HepG2 (cell line): ENCODE data around the gene GNAI2. TPM values are rescaled to one million over a fixed set of nuclear protein-coding genes. Genes with fewer than 3 reads are reported as not detected.

Source experiments
- ASH2L ChIP-seq: fragments of 300-600, 200-600 bp; sonication (generic); IDR thresholded peaks from 2 replicates; pipeline ENCODE4 v1.7.0; 2017; ENCODE audit warnings: low read depth, mild to moderate bottlenecking, moderate library complexity, mixed read lengths, low read length; ENCODE audit not compliant: insufficient read length
- ETS1 ChIP-seq: sonication (generic); formaldehyde crosslinking; IDR thresholded peaks from 2 replicates; pipeline ENCODE4 v1.4.0; 2020; ENCODE audit warnings: missing genetic modification reagents
- GRHL1 ChIP-seq: sonication (generic); formaldehyde crosslinking; conservative IDR thresholded peaks from 2 replicates; pipeline ENCODE4 v1.8.0; 2022; ENCODE audit warnings: missing genetic modification reagents
- HMGXB4 ChIP-seq, 2 experiments: sonication (generic) in 1 of 2; formaldehyde crosslinking in 1 of 2; IDR thresholded peaks; 2 replicates each; pipeline versions ENCODE4 v1.4.0 to v1.6.1; 2018 to 2020; ENCODE audit warnings: missing genetic modification reagents in 2 of 2, borderline replicate concordance in 1 of 2, low read depth in 1 of 2, mild to moderate bottlenecking in 1 of 2, missing biosample characterization in 1 of 2
- HNF4G ChIP-seq, 2 experiments: sonication (generic) in 1 of 2; formaldehyde crosslinking in 1 of 2; IDR thresholded peaks; 2 replicates each; pipeline versions ENCODE4 v1.4.0 to v1.6.1; 2011 to 2020; ENCODE audit warnings: borderline replicate concordance in 2 of 2, low read depth in 2 of 2, mild to moderate bottlenecking in 2 of 2, low read length in 1 of 2, missing genetic modification reagents in 1 of 2, moderate library complexity in 1 of 2
- HNRNPUL1 ChIP-seq: fragments of 200-400 bp; formaldehyde crosslinking; IDR thresholded peaks from 2 replicates; pipeline ENCODE4 v1.6.1; 2017; ENCODE audit warnings: low read depth, mild to moderate bottlenecking, low read length, moderate library complexity
- JUN ChIP-seq: sonication (generic); formaldehyde crosslinking; IDR thresholded peaks from 2 replicates; pipeline ENCODE4 v1.4.0; 2020; ENCODE audit warnings: mild to moderate bottlenecking, missing genetic modification reagents
- MAZ ChIP-seq, 2 experiments: sonication (generic) in 1 of 2; formaldehyde crosslinking in 1 of 2; IDR thresholded peaks; 2 replicates each; pipeline versions ENCODE4 v1.5.0 to v1.6.1; 2012 to 2020; ENCODE audit warnings: low read depth in 2 of 2, mild to moderate bottlenecking in 2 of 2, borderline replicate concordance in 1 of 2, improper control_type of control experiment in 1 of 2, low read length in 1 of 2, missing genetic modification reagents in 1 of 2, moderate library complexity in 1 of 2
- NONO ChIP-seq, 2 experiments: fragments of 450-650 bp in 1 of 2; sonication (generic) in 1 of 2; formaldehyde crosslinking in 1 of 2; IDR thresholded peaks in 1 of 2; conservative IDR thresholded peaks in 1 of 2; 2 replicates each; pipeline versions ENCODE4 v1.6.1 to v1.8.0; 2017 to 2022; ENCODE audit warnings: mild to moderate bottlenecking in 1 of 2, missing genetic modification reagents in 1 of 2, moderate library complexity in 1 of 2
- PRPF4 ChIP-seq: fragments of 200-400 bp; formaldehyde crosslinking; IDR thresholded peaks from 2 replicates; pipeline ENCODE4 v1.6.1; 2016; ENCODE audit warnings: low read length, low read depth; ENCODE audit not compliant: poor library complexity, severe bottlenecking
- RFX1 ChIP-seq: fragments of 450-650 bp; IDR thresholded peaks from 2 replicates; pipeline ENCODE4 v1.6.1; 2017
- WIZ ChIP-seq: sonication (generic); formaldehyde crosslinking; IDR thresholded peaks from 2 replicates; pipeline ENCODE4 v1.5.1; 2020; ENCODE audit warnings: mild to moderate bottlenecking, missing genetic modification reagents
- ZFP82 ChIP-seq: sonication (generic); formaldehyde crosslinking; IDR thresholded peaks from 2 replicates; pipeline ENCODE4 v1.5.1; 2020; ENCODE audit warnings: mild to moderate bottlenecking, missing genetic modification reagents, borderline replicate concordance
- ZNF180 ChIP-seq: sonication (generic); formaldehyde crosslinking; IDR thresholded peaks from 2 replicates; pipeline ENCODE4 v1.4.0; 2020; ENCODE audit warnings: low read depth, missing genetic modification reagents, borderline replicate concordance
- ZNF263 ChIP-seq: sonication (generic); formaldehyde crosslinking; IDR thresholded peaks from 2 replicates; pipeline ENCODE4 v1.4.0; 2020; ENCODE audit warnings: missing genetic modification reagents
- ZNF33A ChIP-seq: sonication (generic); formaldehyde crosslinking; IDR thresholded peaks from 2 replicates; pipeline ENCODE4 v1.5.1; 2020; ENCODE audit warnings: missing genetic modification reagents, mild to moderate bottlenecking, moderate library complexity, borderline replicate concordance
- ZNF639 ChIP-seq: conservative IDR thresholded peaks from 2 replicates; pipeline ENCODE4 v1.6.1; 2018; ENCODE audit warnings: missing genetic modification reagents
- ZNF674 ChIP-seq: sonication (generic); formaldehyde crosslinking; IDR thresholded peaks from 2 replicates; pipeline ENCODE4 v1.5.0; 2020; ENCODE audit warnings: low read depth, mild to moderate bottlenecking, missing genetic modification reagents
- ZNF678 ChIP-seq: sonication (generic); formaldehyde crosslinking; IDR thresholded peaks from 2 replicates; pipeline ENCODE4 v1.4.0; 2020; ENCODE audit warnings: mild to moderate bottlenecking, missing genetic modification reagents
- ZNF781 ChIP-seq: sonication (generic); formaldehyde crosslinking; IDR thresholded peaks from 2 replicates; pipeline ENCODE4 v1.5.1; 2020; ENCODE audit warnings: borderline replicate concordance, mild to moderate bottlenecking, missing genetic modification reagents; ENCODE audit errors: not compliant biosample characterization
- ZNF790 ChIP-seq: sonication (generic); formaldehyde crosslinking; IDR thresholded peaks from 2 replicates; pipeline ENCODE4 v1.8.0; 2022; ENCODE audit warnings: missing genetic modification reagents, mild to moderate bottlenecking, borderline replicate concordance
- polyA plus RNA-seq, 8 experiments: library from polyadenylated mRNA; depleted of rRNA in 3 of 8; stranded (reverse) in 7 of 8; unstranded in 1 of 8; fragments of >200 nt; fragmentation: Illumina TruSeq in 4 of 8; extraction: Trizol in 4 of 8; gene quantifications; 2 replicates each; pipeline versions ENCODE4 v1.2.1 to v1.2.3, GENCODE V29; 2011 to 2016; ENCODE audit warnings: low read depth in 4 of 8, missing spikeins in 1 of 8, mixed read lengths in 1 of 8; ENCODE audit not compliant: insufficient read depth in 1 of 8
- total RNA-seq, 5 experiments: library from RNA; depleted of rRNA; stranded (reverse); fragments of >200 nt; fragmentation: Illumina TruSeq; extraction: Trizol; gene quantifications; 2 replicates each; pipeline ENCODE4 v1.2.3, GENCODE V29; 2016; ENCODE audit warnings: low read depth in 1 of 5

The GNAI2 gene
- total and polyA plus RNA-seq, 2 of the 13 experiments (the other 11 are each of a cell fraction or from before 2014, with no cell fraction given): 51.1 to 66.2 TPM

GRCh38 chr3:50235716-50236483 is at the start of gene GNAI2 (continued):
- no peak for TF ChIP-seq HMGXB4 (CRISPR knock-in tag; IDR thresholded peaks at IDR 0.05; ENCODE audit: borderline replicate concordance in 1 of 2, low read depth in 1 of 2)
- TF ChIP-seq ZNF180: no peak
- no peak for TF ChIP-seq ZNF674
- peak; percentile 22; the same call in 1 of the 2 replicates for TF ChIP-seq ZNF790 (CRISPR knock-in tag)
- no peak for TF ChIP-seq ETS1
- TF ChIP-seq ZNF33A (CRISPR knock-in tag): no peak
- peak; percentile 38 for TF ChIP-seq ASH2L
- TF ChIP-seq ZNF263 (CRISPR knock-in tag): peak; percentile 90
- no peak for TF ChIP-seq ZNF781
- no peak for TF ChIP-seq GRHL1 (CRISPR knock-in tag)
- TF ChIP-seq ZFP82 (CRISPR knock-in tag): peak; percentile 78; the same call in 1 of the 2 replicates
- no peak for TF ChIP-seq JUN (CRISPR knock-in tag)
- TF ChIP-seq HNF4G (IDR thresholded peaks at IDR 0.05; ENCODE audit: borderline replicate concordance, low read depth, low read length): no peak
- TF ChIP-seq HNF4G (CRISPR knock-in tag; IDR thresholded peaks at IDR 0.05; ENCODE audit: borderline replicate concordance, low read depth): no peak
- no peak for TF ChIP-seq RFX1
- TF ChIP-seq NONO (IDR thresholded peaks at IDR 0.05): no peak
- TF ChIP-seq NONO (CRISPR knock-in tag; conservative IDR thresholded peaks at IDR 0.05): 0 out of 2 replicates have a peak, but pooled peaks have one; percentile 29
- TF ChIP-seq WIZ (CRISPR knock-in tag): no peak
- TF ChIP-seq ZNF678 (CRISPR knock-in tag): no peak
- TF ChIP-seq PRPF4: no peak
- no peak for TF ChIP-seq HNRNPUL1
- TF ChIP-seq ZNF639 (CRISPR knock-in tag): no peak
- TF ChIP-seq MAZ (IDR thresholded peaks at IDR 0.05; ENCODE audit: borderline replicate concordance, low read depth, low read length): 0 out of 2 replicates have a peak, but pooled peaks have one; percentile 9
- peak; percentile 60 for TF ChIP-seq MAZ (CRISPR knock-in tag; IDR thresholded peaks at IDR 0.05; ENCODE audit: low read depth)
